ENCODE measurements around the gene OAS3. TPM values are rescaled to one million over a fixed set of nuclear protein-coding genes. Genes with fewer than 3 reads are reported as not detected.
"Not testable (repeated sequence)": the region's sequence is repeated elsewhere in the genome, so short reads cannot be mapped to it uniquely, and the experiment has no call there.

OAS3 gene
- 23.9 and 24.8 TPM in 2 replicates for total RNA-seq (2014; rRNA removed; shearing (Covaris generic))

- DNase-seq (ENCODE audit: low read depth) = peak; percentile 93
These were observed at the start of gene OAS3 for GRCh38 chr12:112937741-112938719. TSS of gene OAS3 (plus strand) at chr12:112938474. CDS start at chr12:112938531, 57 bp downstream.

GRCh38 chr12:112891093-112892024 is 46.9 kb upstream of the OAS3 start:
- DNase-seq (ENCODE audit: low read depth) = no peak

- DNase-seq (ENCODE audit: low read depth) = no peak
These were observed 45.4 kb upstream of the OAS3 start for GRCh38 chr12:112892856-112893255.

- no peak for DNase-seq (ENCODE audit: low read depth)
These were observed 44.1 kb upstream of the OAS3 start for GRCh38 chr12:112894128-112894527.

- no peak for DNase-seq (ENCODE audit: low read depth)
These were observed 39.9 kb upstream of the OAS3 start for GRCh38 chr12:112898380-112898779.

- peak; percentile 57 for DNase-seq (ENCODE audit: low read depth)
These were observed 37.8 kb upstream of the OAS3 start for GRCh38 chr12:112900298-112901145.

GRCh38 chr12:112901271-112901670 is 37.0 kb upstream of the OAS3 start:
- no peak for DNase-seq (ENCODE audit: low read depth)

GRCh38 chr12:112904571-112904970 is 33.7 kb upstream of the OAS3 start:
- no peak for DNase-seq (ENCODE audit: low read depth)

- peak; percentile 16 for DNase-seq (ENCODE audit: low read depth)
These were observed 32.7 kb upstream of the OAS3 start for GRCh38 chr12:112905451-112906089.

GRCh38 chr12:112906712-112907414 is 31.4 kb upstream of the OAS3 start, which contains the start of gene OAS1:
TSS of gene OAS1 (plus strand) at chr12:112906962. CDS start at chr12:112907040, 78 bp downstream.
- DNase-seq (ENCODE audit: low read depth) = peak; percentile 69

- DNase-seq (ENCODE audit: low read depth) = no peak
These were observed 30.7 kb upstream of the OAS3 start for GRCh38 chr12:112907415-112908157.

- no peak for DNase-seq (ENCODE audit: low read depth)
These were observed 29.7 kb upstream of the OAS3 start for GRCh38 chr12:112908548-112908947.

GRCh38 chr12:112909693-112910092 is 28.6 kb upstream of the OAS3 start:
- DNase-seq (ENCODE audit: low read depth) = no peak

GRCh38 chr12:112913038-112913688 is 25.1 kb upstream of the OAS3 start:
- DNase-seq (ENCODE audit: low read depth) = no peak

- DNase-seq (ENCODE audit: low read depth) = not testable (repeated sequence)
These were observed 24.4 kb upstream of the OAS3 start for GRCh38 chr12:112913888-112914287.

- peak; percentile 35 for DNase-seq (ENCODE audit: low read depth)
These were observed 22.0 kb upstream of the OAS3 start for GRCh38 chr12:112916270-112916669.

GRCh38 chr12:112919121-112919520 is 19.2 kb upstream of the OAS3 start:
- DNase-seq (ENCODE audit: low read depth) = no peak

GRCh38 chr12:112924986-112925385 is 13.3 kb upstream of the OAS3 start:
- no peak for DNase-seq (ENCODE audit: low read depth)
